ENCODE data around the gene SLC35E4.
"Not testable (repeated sequence)": the region's sequence is repeated elsewhere in the genome, so short reads cannot be mapped to it uniquely, and the experiment has no call there.

Gene SLC35E4

DNA sequence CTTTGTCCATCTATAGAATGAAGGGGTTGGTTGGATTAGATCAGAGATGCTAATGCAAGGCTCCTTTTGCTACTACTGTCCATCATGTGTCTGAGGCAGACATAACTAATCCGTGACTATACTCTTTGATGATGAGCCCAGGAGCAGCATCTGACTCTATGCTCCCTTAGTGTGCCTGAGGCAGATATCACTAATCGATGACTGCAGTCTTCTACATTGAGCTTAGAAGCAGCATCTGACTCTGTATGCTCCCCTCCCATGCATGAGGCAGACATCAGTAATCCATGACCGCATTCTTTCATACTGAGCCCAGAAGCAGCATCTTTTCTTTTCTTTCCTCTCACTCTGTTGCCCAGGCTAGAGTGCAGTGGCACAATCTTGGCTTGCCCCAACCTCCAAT lies 24.4 kb upstream of the SLC35E4 start:
- DNase-seq (ENCODE audit: low read depth in 3 of 3) = no peak

- DNase-seq (ENCODE audit: low read depth in 3 of 3) = no peak
Observed at GRCh38 chr22:30612789-30613188, 22.8 kb upstream of the SLC35E4 start.

GRCh38 chr22:30614268-30614667 lies 21.3 kb upstream of the SLC35E4 start:
- DNase-seq (ENCODE audit: low read depth in 3 of 3) = no peak

GRCh38 chr22:30614879-30615278 lies 20.7 kb upstream of the SLC35E4 start:
- DNase-seq (ENCODE audit: low read depth in 3 of 3) = no peak

DNA sequence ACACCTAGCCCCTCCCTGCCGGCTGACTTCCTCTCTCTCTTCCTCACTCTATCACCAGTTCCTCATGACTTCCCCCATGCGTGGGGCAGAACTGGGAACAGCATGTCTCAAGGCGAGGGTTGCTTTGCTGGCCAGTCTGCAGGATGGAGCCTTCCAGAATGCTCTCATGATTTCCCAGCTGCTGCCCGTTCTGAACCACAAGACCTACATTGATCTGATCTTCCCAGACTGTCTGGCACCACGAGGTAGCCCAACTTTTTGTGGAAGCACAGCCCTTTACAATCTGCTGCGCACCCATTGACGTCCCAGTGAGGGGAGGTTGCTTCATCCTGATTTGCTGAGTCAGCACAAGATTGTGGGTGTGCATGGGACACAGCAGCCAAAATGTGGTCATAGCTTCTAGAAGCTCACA lies 20.0 kb upstream of the SLC35E4 start:
- DNase-seq (ENCODE audit: low read depth in 3 of 3) = no peak

DNA sequence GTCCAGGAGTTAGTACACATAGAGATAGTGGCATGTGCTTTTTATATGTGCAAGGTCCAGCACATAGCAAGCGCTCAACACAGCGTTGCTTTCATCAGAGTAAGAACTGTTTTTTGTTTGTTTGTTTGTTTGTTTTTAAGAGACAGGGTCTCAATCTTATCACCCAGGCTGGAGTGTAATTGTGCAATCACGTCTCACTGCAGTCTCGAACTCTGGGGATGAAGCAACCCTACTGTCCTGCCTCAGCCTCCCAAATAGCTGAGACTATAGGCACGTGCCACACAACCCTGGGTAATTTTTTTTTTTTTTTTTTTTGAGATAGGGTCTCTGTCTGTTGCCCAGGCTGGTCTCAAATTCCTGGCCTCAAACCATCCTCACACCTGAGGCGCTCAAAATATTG lies 17.8 kb upstream of the SLC35E4 start:
- DNase-seq (ENCODE audit: low read depth in 3 of 3) = no peak

- DNase-seq (ENCODE audit: low read depth in 3 of 3) = not testable (repeated sequence)
Observed at GRCh38 chr22:30619909-30620308, 15.7 kb upstream of the SLC35E4 start.

DNA sequence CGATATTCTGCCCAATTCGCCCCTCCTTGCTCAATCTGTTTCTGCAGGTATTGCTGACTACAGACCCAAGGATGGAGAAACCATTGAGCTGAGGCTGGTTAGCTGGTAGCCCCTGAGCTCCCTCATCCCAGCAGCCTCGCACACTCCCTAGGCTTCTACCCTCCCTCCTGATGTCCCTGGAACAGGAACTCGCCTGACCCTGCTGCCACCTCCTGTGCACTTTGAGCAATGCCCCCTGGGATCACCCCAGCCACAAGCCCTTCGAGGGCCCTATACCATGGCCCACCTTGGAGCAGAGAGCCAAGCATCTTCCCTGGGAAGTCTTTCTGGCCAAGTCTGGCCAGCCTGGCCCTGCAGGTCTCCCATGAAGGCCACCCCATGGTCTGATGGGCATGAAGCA lies 9.2 kb upstream of the SLC35E4 start:
- DNase-seq (ENCODE audit: low read depth in 3 of 3) = no peak

DNA sequence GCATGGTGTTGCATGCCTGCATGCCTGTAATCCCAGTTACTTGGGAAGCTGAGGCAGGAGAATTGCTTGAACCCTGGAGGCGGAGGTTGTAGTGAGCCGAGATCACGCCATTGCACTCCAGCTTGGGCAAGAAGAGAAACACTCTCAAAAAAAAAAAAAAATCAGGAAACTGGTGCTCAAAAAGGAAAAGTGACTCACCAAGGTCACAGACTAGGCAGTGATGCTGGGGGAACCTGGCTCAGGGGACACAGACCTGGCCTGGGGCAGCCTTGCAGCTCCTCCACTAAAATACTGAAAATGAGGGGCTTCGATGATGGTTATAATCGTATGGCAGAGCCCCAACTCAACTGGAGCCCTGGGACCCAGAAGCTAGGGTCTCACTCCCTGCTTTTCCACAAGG lies 8.1 kb upstream of the SLC35E4 start:
- DNase-seq (ENCODE audit: low read depth in 3 of 3) = no peak

GRCh38 chr22:30628491-30628890 lies 7.1 kb upstream of the SLC35E4 start:
- DNase-seq (ENCODE audit: low read depth in 3 of 3) = no peak

DNA sequence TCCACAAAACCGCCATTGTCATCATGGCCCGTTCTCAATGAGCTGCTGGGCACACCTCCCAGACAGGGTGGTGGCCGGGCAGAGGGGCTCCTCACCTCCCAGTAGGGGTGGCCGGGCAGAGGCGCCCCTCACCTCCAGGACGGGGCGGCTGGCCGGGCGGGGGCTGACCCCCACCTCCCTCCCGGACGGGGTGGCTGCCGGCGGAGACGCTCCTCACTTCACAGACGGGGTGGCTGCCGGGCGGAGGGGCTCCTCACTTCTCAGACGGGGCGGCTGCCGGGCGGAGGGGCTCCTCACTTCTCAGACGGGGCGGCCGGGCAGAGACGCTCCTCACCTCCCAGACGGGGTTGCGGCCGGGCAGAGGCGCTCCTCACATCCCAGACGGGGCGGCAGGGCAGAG lies 4.1 kb upstream of the SLC35E4 start:
- not testable (repeated sequence) for DNase-seq (ENCODE audit: low read depth in 3 of 3)

- DNase-seq (ENCODE audit: low read depth in 3 of 3) = peak; percentile 83 to 89 (median 88)
Observed at GRCh38 chr22:30634471-30635233, 929 bp upstream of the SLC35E4 start.

- DNase-seq (ENCODE audit: low read depth in 3 of 3) = peak in 1 of 3 donors; percentile 3
Observed at GRCh38 chr22:30636226-30637077, 871 bp downstream of the SLC35E4 start.

DNA sequence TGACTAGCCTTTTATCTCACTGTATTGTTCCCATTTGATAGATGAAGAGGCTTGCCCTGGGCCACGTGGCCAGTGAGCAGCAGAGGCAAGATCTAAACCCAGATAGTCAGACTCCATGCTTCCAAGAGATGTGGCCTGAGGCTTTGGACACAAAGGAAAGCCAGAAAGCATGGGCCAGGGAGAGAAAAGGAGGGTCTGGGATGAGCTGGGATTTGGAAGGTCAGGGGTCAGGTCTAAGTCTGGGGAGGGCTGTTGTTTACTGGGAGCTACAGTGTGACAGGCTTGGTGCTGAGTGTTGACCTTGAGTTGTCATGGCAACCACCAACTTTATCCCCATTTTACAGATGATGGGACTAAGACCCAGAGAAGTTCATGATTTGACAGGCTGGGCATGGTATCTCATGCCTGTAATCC lies 2.1 kb downstream of the SLC35E4 start:
- DNase-seq (ENCODE audit: low read depth in 3 of 3) = no peak

DNA sequence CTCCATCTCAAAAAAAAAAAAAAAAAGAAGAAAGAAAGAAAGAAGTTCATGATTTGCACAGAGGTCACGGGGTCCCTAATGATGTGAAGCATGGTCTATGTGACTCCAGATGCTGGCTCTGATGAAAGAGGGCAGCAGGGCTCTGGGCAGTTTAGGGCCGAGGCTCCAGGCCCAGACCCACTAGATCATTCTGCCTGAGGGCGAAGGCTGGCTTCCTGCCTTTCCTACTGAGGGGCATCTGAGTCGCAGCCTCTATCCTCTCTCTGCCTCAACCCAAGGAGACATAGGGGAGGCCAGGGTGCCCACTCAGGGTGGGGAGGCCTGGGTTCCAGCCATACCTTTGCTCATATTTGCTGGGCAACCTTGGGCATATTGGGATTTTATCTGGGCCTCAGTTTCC lies 4.8 kb downstream of the SLC35E4 start:
- no peak for DNase-seq (ENCODE audit: low read depth in 3 of 3)

- DNase-seq (ENCODE audit: low read depth in 3 of 3) = no peak
Observed at GRCh38 chr22:30640839-30641430, 5.4 kb downstream of the SLC35E4 start.

- no peak for DNase-seq (ENCODE audit: low read depth in 3 of 3)
Observed at GRCh38 chr22:30643055-30643875, 7.7 kb downstream of the SLC35E4 start.

- DNase-seq (ENCODE audit: low read depth in 3 of 3) = no peak
Observed at GRCh38 chr22:30646518-30647160, 11.1 kb downstream of the SLC35E4 start.

- no peak for DNase-seq (ENCODE audit: low read depth in 3 of 3)
Observed at GRCh38 chr22:30647536-30647935, 12.0 kb downstream of the SLC35E4 start.

DNA sequence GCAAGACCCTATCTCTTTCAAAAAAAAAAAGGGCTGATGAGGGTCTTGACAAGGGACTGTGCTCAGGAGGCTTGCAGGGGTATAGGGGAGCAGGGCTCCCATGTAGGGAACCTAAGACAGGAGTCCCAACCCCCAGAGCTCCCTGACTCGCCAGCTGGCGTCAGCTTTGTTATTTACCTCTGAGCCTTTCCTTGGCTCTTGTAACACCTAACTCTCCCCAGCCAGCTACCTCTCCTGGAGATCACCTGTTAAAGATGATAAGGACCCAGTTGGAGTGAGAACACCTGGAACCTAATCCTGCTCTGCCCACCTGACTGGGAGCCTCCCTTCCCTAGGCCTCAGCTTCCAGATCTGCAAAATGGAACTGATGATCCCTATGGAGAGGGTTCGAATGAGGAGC lies 13.2 kb downstream of the SLC35E4 start:
- DNase-seq (ENCODE audit: low read depth in 3 of 3) = no peak

GRCh38 chr22:30649430-30650007 lies 13.9 kb downstream of the SLC35E4 start:
- DNase-seq (ENCODE audit: low read depth in 3 of 3) = peak; percentile 79 to 87 (median 80)

Measured in stimulated activated CD4-positive, alpha-beta T cell treated with anti-CD3 and anti-CD28 coated beads, TNF-alpha, amount 100 ng/mL, for 48 hours (primary cell).